ENCODE measurements around the gene TTC17.
"Not testable (repeated sequence)": the region's sequence is repeated elsewhere in the genome, so short reads cannot be mapped to it uniquely, and the experiment has no call there.

The TTC17 gene

GRCh38 chr11:43447151-43447550 lies 88.4 kb downstream of the TTC17 start:
- DNase-seq (ENCODE audit: low read depth in 2 of 2): no peak

GRCh38 chr11:43458486-43458885 lies 99.8 kb downstream of the TTC17 start:
- DNase-seq (ENCODE audit: low read depth in 2 of 2): no peak

GRCh38 chr11:43459246-43459645 lies 100.5 kb downstream of the TTC17 start:
- no peak for DNase-seq (ENCODE audit: low read depth in 2 of 2)

GRCh38 chr11:43462359-43462758 lies 103.6 kb downstream of the TTC17 start:
- no peak for DNase-seq (ENCODE audit: low read depth in 2 of 2)

GRCh38 chr11:43467958-43468357 lies 109.2 kb downstream of the TTC17 start:
- DNase-seq (ENCODE audit: low read depth in 2 of 2): no peak

DNA sequence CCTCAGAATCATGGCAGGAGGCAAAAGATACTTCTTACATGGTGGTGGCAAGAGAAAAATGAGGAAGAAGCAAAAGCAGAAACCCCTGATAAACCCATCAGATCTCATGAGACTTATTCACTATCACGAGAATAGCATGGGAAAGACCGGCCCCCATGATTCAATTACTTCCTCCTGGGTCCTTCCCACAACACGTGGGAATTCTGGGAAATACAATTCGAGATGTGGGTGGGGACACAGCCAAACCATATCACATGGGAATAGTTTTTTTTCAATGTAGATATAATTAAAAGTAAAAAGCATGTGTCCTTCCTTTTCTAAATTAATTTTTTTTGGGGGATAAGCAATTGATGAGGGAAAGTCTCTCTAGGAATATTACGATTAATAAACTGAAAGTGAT lies 118.8 kb downstream of the TTC17 start:
- DNase-seq (ENCODE audit: low read depth in 2 of 2): not testable (repeated sequence)

GRCh38 chr11:43486141-43486540 lies 127.4 kb downstream of the TTC17 start:
- DNase-seq (ENCODE audit: low read depth in 2 of 2): no peak

- no peak for DNase-seq (ENCODE audit: low read depth in 2 of 2)
Observed at GRCh38 chr11:43489869-43490465, 131.2 kb downstream of the TTC17 start.

DNA sequence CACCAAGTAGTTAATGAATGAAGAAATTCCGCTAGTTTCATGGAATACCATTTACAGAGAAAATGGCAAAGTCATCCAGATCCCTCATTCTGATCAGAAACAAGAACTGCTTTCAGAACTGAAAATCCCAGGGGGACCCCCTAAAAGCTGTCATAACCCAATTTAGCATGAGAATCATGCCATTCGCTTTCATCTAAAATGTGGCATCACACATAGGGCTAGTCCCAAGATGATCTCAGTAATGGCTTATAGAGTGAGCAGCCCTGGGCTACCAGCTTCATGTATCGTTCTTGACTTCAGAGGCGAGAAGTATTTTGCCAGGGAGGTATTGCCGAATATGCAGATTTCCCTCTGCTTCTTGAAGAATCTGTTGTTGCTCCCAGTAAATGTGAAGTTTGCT lies 134.0 kb downstream of the TTC17 start:
- no peak for DNase-seq (ENCODE audit: low read depth in 2 of 2)

- DNase-seq (ENCODE audit: low read depth in 2 of 2): no peak
Observed at GRCh38 chr11:43493431-43493830, 134.7 kb downstream of the TTC17 start.

GRCh38 chr11:43497144-43497543 lies 138.4 kb downstream of the TTC17 start:
- no peak for DNase-seq (ENCODE audit: low read depth in 2 of 2)

GRCh38 chr11:43498561-43498960 lies 139.8 kb downstream of the TTC17 start:
- DNase-seq (ENCODE audit: low read depth in 2 of 2): no peak

GRCh38 chr11:43503417-43503816 lies 144.7 kb downstream of the TTC17 start:
- DNase-seq (ENCODE audit: low read depth in 2 of 2): no peak

- DNase-seq (ENCODE audit: low read depth in 2 of 2): no peak
Observed at GRCh38 chr11:43504316-43504950, 145.7 kb downstream of the TTC17 start.

GRCh38 chr11:43505171-43505570 lies 146.5 kb downstream of the TTC17 start:
- no peak for DNase-seq (ENCODE audit: low read depth in 2 of 2)

DNA sequence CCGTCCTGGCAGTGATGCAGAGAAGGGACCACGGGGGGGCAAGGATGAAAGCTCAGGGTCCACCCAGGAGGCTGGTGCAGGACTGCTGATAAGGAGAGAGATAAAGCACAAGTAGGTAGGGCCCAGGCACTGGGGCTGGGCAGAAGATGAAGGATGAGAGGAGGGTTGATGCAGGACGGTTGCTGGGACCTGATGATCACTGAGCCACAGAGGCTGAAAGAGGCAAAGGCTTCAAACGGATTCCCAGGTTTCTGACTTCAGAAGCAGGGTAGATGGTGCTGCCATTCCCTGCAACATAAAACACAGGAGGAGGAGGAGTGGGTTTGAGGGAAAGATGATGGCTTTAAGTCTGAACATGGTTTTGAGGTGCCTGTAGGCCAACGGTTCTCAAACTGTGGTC lies 148.5 kb downstream of the TTC17 start:
- no peak for DNase-seq (ENCODE audit: low read depth in 2 of 2)

GRCh38 chr11:43508511-43508918 lies 149.8 kb downstream of the TTC17 start:
- DNase-seq (ENCODE audit: low read depth in 2 of 2): no peak

DNA sequence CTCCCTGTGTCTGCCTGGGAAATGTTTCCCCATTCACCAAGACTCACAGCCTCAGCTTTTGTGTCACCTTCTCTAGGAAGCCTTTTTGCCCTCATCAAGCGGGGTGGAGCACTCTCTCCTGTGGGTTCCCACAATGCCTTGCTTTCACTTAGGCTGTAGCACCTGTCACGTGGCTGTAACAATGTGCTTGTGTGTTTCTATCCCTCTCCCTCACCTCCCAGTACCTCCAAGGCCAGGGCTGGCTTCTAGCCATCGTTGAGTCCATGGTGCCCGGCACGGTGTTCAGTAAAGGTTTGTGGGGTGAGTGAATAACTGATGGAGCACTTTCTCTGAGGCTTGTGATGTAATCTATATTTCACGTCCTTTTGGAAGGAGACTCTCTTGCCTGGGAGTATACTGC lies 153.2 kb downstream of the TTC17 start:
- no peak for DNase-seq (ENCODE audit: low read depth in 2 of 2)

- no peak for DNase-seq (ENCODE audit: low read depth in 2 of 2)
Observed at GRCh38 chr11:43515090-43515489, 156.4 kb downstream of the TTC17 start.

- DNase-seq (ENCODE audit: low read depth in 2 of 2): no peak
Observed at GRCh38 chr11:43516316-43516850, 157.7 kb downstream of the TTC17 start.

- DNase-seq (ENCODE audit: low read depth in 2 of 2): no peak
Observed at GRCh38 chr11:43517518-43517917, 158.8 kb downstream of the TTC17 start.

DNA sequence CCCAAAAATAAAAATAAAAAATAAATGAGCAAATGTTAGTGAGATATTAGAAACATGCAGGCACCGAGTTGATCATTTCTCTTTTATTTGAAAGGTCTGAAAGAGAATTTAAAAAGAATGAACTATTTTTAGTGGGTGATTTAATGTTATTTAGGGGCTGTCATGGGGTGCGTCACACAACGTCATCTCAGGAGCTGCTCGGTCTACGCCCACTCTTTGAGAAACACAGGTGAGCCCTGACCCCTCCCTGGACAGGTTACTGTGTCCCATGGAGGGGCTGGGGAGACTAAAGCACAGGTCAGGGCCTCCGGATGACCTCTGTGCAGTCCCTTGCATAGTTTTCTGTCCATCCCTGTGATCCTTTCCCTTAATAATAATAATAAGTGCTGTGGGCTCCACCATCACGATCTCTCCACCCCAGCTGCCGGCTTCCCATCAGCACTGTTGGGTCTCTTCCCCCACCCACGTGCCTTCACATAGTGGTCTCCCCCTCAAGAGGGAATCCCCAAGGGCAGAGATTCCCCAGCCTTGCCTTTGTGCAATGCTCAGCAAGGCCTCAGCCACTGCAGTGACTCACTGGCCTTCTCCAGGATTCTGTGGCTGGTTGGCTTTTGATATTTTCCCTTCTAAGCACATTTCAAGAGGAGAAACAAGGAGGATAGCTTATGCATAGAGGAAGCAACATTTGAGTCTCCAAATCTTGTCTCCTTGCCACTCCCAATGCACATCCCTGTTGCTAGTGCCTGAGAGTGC lies 159.9 kb downstream of the TTC17 start:
- no peak for DNase-seq (ENCODE audit: low read depth in 2 of 2)

DNA sequence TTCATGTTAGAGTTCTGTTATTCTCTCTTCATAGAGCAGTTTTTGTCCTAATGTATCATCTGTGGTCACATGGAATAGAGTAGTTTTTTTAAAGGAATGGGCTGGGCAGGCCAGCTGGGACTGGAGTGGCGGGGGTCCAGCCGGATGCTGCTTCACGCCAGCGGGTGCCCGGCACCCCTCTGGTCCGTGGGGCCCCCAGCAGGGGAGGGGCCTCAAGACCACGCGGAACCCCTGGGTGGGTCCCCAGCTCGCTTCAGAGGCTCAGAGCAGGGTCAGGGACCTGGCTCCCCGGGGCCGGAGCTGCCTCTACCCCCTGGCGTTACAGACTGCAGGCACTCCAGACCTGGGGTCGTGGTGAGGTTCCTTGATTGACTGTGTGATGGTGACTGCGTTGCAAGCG lies 162.8 kb downstream of the TTC17 start:
- DNase-seq (ENCODE audit: low read depth in 2 of 2): no peak

Measured in activated CD8-positive, alpha-beta memory T cell treated with anti-CD3 and anti-CD28 coated beads for 4 hours (primary cell).